Superior temporal gyrus (tissue), 1 donor: ENCODE results near the gene BCL10.

ENCODE experiments used
- DNase-seq: peaks from one replicate; pipeline ENCODE4 v3.0.0-alpha.2; 2016; ENCODE audit errors: extremely low spot score

Gene BCL10

GRCh38 chr1:85223334-85223733 is 53.1 kb downstream of the BCL10 start:
- no peak for DNase-seq

DNA sequence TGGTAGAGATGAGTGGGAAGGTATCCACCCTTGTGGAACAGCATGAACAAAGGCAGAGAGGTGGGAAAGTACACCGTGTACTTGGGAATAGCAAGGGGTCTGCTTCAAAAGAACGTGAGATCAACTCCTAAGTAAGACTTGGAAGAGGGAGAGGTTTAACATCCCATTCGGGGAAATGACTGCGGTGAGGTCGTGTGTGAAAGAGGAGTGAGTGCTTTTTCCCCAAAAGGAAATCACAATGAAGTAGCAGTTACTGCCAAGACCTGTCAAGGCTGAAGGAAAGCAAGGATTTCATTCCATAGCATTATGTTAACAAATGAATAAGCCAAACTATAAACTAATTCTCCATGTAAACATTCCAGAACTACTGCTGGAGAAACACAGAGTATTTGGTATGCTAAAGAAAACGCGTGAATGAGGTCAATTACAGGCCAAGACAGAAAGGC is 55.7 kb downstream of the BCL10 start:
- no peak for DNase-seq

GRCh38 chr1:85219853-85220610 is 56.4 kb downstream of the BCL10 start:
- no peak for DNase-seq

GRCh38 chr1:85216697-85217096 is 59.7 kb downstream of the BCL10 start:
- no peak for DNase-seq
